ENCODE data around the gene CHD5. TPM values are rescaled to one million over a fixed set of nuclear protein-coding genes. Genes with fewer than 3 reads are reported as not detected.
A peak's percentile ranks its signal among the peaks of the same experiment; 100 is the strongest.

The CHD5 gene
- total and polyA plus RNA-seq, 7 experiments from 2014 or later, result 0.14 to 2.8 (median 0.37) TPM; not detected in 2

GRCh38 chr1:6125366-6125765 lies 54.8 kb downstream of the CHD5 start:
- no peak overlapping the region for H3K27ac Mint-ChIP-seq
- peaks cover 0 to 8% (median 0%) of the 10 kb centered on the region in 7 donors for H3K4me1 Mint-ChIP-seq
- Histone ChIP-seq H3K27me3 (ENCODE audit: control insufficient read depth in 2 of 2, insufficient read depth in 2 of 2, low read length in 2 of 2) (no peaks in the 10 kb centered on the region), H3K4me1 (ENCODE audit: control insufficient read depth in 2 of 2, insufficient read depth in 2 of 2, low read length in 2 of 2) (peaks cover 0 to 3% of the 10 kb centered on the region in 2 donors), H3K27ac (ENCODE audit: low read depth, low read length) (no peak overlapping the region), H3K9me3 (ENCODE audit: control insufficient read depth in 2 of 3, low read length in 3 of 3) (no peaks in the 10 kb centered on the region), H3K4me3 (ENCODE audit: low read length) (no peak overlapping the region), H3K36me3 (ENCODE audit: control insufficient read depth in 2 of 3, insufficient read depth in 3 of 3, low read length in 3 of 3) (no peaks in the 10 kb centered on the region)
- intact Hi-C loops (cut with micrococcal nuclease), result loop anchor here (5.0 to 10.0 kb wide), 3 partner anchors 109 to 1647 kb away; partner anchors contain the start of genes ACOT7 (in 1 of the 2), ICMT (in 1 of the 2) and VAMP3 (in 1 of the 2)
- DNase-seq, result no peak
- peaks cover 0 to 6% (median 0%) of the 10 kb centered on the region in 5 donors for H3K27me3 Mint-ChIP-seq
- ChIA-PET CTCF (no interaction called here), POLR2A (no interaction called here)
- H3K4me3 Mint-ChIP-seq, result no peak overlapping the region
- no peaks in the 10 kb centered on the region for H3K36me3 Mint-ChIP-seq
- peaks cover 0 to 2% (median 0%) of the 10 kb centered on the region in 11 donors for H3K9me3 Mint-ChIP-seq
- no peak for ATAC-seq

GRCh38 chr1:6124746-6125365 lies 55.3 kb downstream of the CHD5 start:
- Mint-ChIP-seq H3K27me3 (peaks cover 0 to 6% (median 0%) of the 10 kb centered on the region in 5 donors), H3K9me3 (peaks cover 0 to 2% (median 0%) of the 10 kb centered on the region in 11 donors), H3K4me3 (no peak overlapping the region), H3K36me3 (no peaks in the 10 kb centered on the region), H3K27ac (no peak overlapping the region), H3K4me1 (peaks cover 0 to 8% (median 0%) of the 10 kb centered on the region in 7 donors)
- H3K4me1 ChIP-seq (ENCODE audit: control insufficient read depth in 2 of 2, insufficient read depth in 2 of 2, low read length in 2 of 2), result peaks cover 0 to 3% of the 10 kb centered on the region in 2 donors
- no peaks in the 10 kb centered on the region for H3K36me3 ChIP-seq (ENCODE audit: control insufficient read depth in 2 of 3, insufficient read depth in 3 of 3, low read length in 3 of 3)
- ATAC-seq, result no peak
- POLR2A ChIA-PET, result no interaction called here
- H3K4me3 ChIP-seq (ENCODE audit: low read length), result no peak overlapping the region
- CTCF ChIA-PET, result no interaction called here
- DNase-seq, result no peak
- H3K27me3 ChIP-seq (ENCODE audit: control insufficient read depth in 2 of 2, insufficient read depth in 2 of 2, low read length in 2 of 2), result no peaks in the 10 kb centered on the region
- no peak overlapping the region for H3K27ac ChIP-seq (ENCODE audit: low read depth, low read length)
- intact Hi-C loops (cut with micrococcal nuclease), result loop anchor here (5.0 to 10.0 kb wide), 3 partner anchors 110 to 1647 kb away; partner anchors contain the start of genes ACOT7 (in 1 of the 2), ICMT (in 1 of the 2) and VAMP3 (in 1 of the 2)
- H3K9me3 ChIP-seq (ENCODE audit: control insufficient read depth in 2 of 3, low read length in 3 of 3), result no peaks in the 10 kb centered on the region

- H3K27me3 ChIP-seq (ENCODE audit: control insufficient read depth in 2 of 2, insufficient read depth in 2 of 2, low read length in 2 of 2), result no peaks in the 10 kb centered on the region
- Mint-ChIP-seq H3K4me3 (no peak overlapping the region), H3K9me3 (peaks cover 0 to 2% (median 0%) of the 10 kb centered on the region in 11 donors), H3K27me3 (peaks cover 0 to 6% (median 0%) of the 10 kb centered on the region in 5 donors), H3K4me1 (peaks cover 0 to 8% (median 0%) of the 10 kb centered on the region in 7 donors), H3K27ac (no peak overlapping the region), H3K36me3 (no peaks in the 10 kb centered on the region)
- intact Hi-C loops (cut with micrococcal nuclease), result loop anchor here in 1 of 2 donors (10.0 kb wide), 1 partner anchor 110 kb away; the partner anchor contains the start of gene ICMT
- no peaks in the 10 kb centered on the region for H3K36me3 ChIP-seq (ENCODE audit: control insufficient read depth in 2 of 3, insufficient read depth in 3 of 3, low read length in 3 of 3)
- no peak overlapping the region for H3K4me3 ChIP-seq (ENCODE audit: low read length)
- H3K4me1 ChIP-seq (ENCODE audit: control insufficient read depth in 2 of 2, insufficient read depth in 2 of 2, low read length in 2 of 2), result peaks cover 0 to 3% of the 10 kb centered on the region in 2 donors
- POLR2A ChIA-PET, result no interaction called here
- ATAC-seq, result no peak
- no peak for DNase-seq
- H3K27ac ChIP-seq (ENCODE audit: low read depth, low read length), result no peak overlapping the region
- no peaks in the 10 kb centered on the region for H3K9me3 ChIP-seq (ENCODE audit: control insufficient read depth in 2 of 3, low read length in 3 of 3)
- CTCF ChIA-PET, result no interaction called here
These were observed 55.8 kb downstream of the CHD5 start for GRCh38 chr1:6124341-6124740.

- Histone ChIP-seq H3K27ac (ENCODE audit: low read depth, low read length) (no peak overlapping the region), H3K9me3 (ENCODE audit: control insufficient read depth in 2 of 3, low read length in 3 of 3) (no peaks in the 10 kb centered on the region), H3K27me3 (ENCODE audit: control insufficient read depth in 2 of 2, insufficient read depth in 2 of 2, low read length in 2 of 2) (no peaks in the 10 kb centered on the region), H3K36me3 (ENCODE audit: control insufficient read depth in 2 of 3, insufficient read depth in 3 of 3, low read length in 3 of 3) (no peaks in the 10 kb centered on the region), H3K4me3 (ENCODE audit: low read length) (no peak overlapping the region), H3K4me1 (ENCODE audit: control insufficient read depth in 2 of 2, insufficient read depth in 2 of 2, low read length in 2 of 2) (peaks cover 0 to 3% of the 10 kb centered on the region in 2 donors)
- Mint-ChIP-seq H3K9me3 (no peaks in the 10 kb centered on the region), H3K27me3 (peaks cover 0 to 6% (median 0%) of the 10 kb centered on the region in 5 donors), H3K36me3 (no peaks in the 10 kb centered on the region), H3K4me3 (no peak overlapping the region), H3K27ac (no peak overlapping the region), H3K4me1 (peaks cover 0 to 8% (median 0%) of the 10 kb centered on the region in 7 donors)
- ATAC-seq (no peak), DNase-seq (no peak)
- intact Hi-C loops (cut with micrococcal nuclease), result loop anchor here in 1 of 2 donors (10.0 kb wide), 1 partner anchor 111 kb away; the partner anchor contains the start of gene ICMT
- ChIA-PET POLR2A (no interaction called here), CTCF (no interaction called here)
These were observed 56.3 kb downstream of the CHD5 start for GRCh38 chr1:6123816-6124215.

- intact Hi-C loops (cut with micrococcal nuclease), result loop anchor here in 1 of 2 donors (10.0 kb wide), 1 partner anchor 112 kb away; the partner anchor contains the start of gene ICMT
- no peak for ATAC-seq
- Mint-ChIP-seq H3K27me3 (peaks cover 0 to 6% (median 2%) of the 10 kb centered on the region in 5 donors), H3K4me1 (peaks cover 0 to 8% (median 0%) of the 10 kb centered on the region in 7 donors), H3K27ac (no peak overlapping the region), H3K9me3 (peaks cover 0 to 2% (median 0%) of the 10 kb centered on the region in 11 donors), H3K36me3 (peaks cover 0 to 4% (median 0%) of the 10 kb centered on the region in 5 donors), H3K4me3 (peak overlapping the region in 1 of 10 donors; percentile 29)
- ChIA-PET CTCF (no interaction called here), POLR2A (no interaction called here)
- H3K4me1 ChIP-seq (ENCODE audit: control insufficient read depth in 2 of 2, insufficient read depth in 2 of 2, low read length in 2 of 2), result peaks cover 0 to 2% of the 10 kb centered on the region in 2 donors
- H3K27me3 ChIP-seq (ENCODE audit: control insufficient read depth in 2 of 2, insufficient read depth in 2 of 2, low read length in 2 of 2), result no peaks in the 10 kb centered on the region
- no peaks in the 10 kb centered on the region for H3K36me3 ChIP-seq (ENCODE audit: control insufficient read depth in 2 of 3, insufficient read depth in 3 of 3, low read length in 3 of 3)
- no peak overlapping the region for H3K27ac ChIP-seq (ENCODE audit: low read depth, low read length)
- no peak overlapping the region for H3K4me3 ChIP-seq (ENCODE audit: low read length)
- no peak for DNase-seq
- no peaks in the 10 kb centered on the region for H3K9me3 ChIP-seq (ENCODE audit: control insufficient read depth in 2 of 3, low read length in 3 of 3)
These were observed 57.0 kb downstream of the CHD5 start for GRCh38 chr1:6123083-6123482.

GRCh38 chr1:6121651-6122370 lies 58.3 kb downstream of the CHD5 start:
- DNase-seq (no peak), ATAC-seq (no peak)
- Histone ChIP-seq H3K4me1 (ENCODE audit: control insufficient read depth in 2 of 2, insufficient read depth in 2 of 2, low read length in 2 of 2) (no peaks in the 10 kb centered on the region), H3K9me3 (ENCODE audit: control insufficient read depth in 2 of 3, low read length in 3 of 3) (no peaks in the 10 kb centered on the region), H3K4me3 (ENCODE audit: low read length) (no peak overlapping the region), H3K36me3 (ENCODE audit: control insufficient read depth in 2 of 3, insufficient read depth in 3 of 3, low read length in 3 of 3) (no peaks in the 10 kb centered on the region), H3K27me3 (ENCODE audit: control insufficient read depth in 2 of 2, insufficient read depth in 2 of 2, low read length in 2 of 2) (no peaks in the 10 kb centered on the region), H3K27ac (ENCODE audit: low read depth, low read length) (no peak overlapping the region)
- CTCF ChIA-PET, result no interaction called here
- intact Hi-C loops (cut with micrococcal nuclease), result loop anchor here in 1 of 2 donors (10.0 kb wide), 1 partner anchor 113 kb away; the partner anchor contains the start of gene ICMT
- peak overlapping the region in 1 of 9 donors; percentile 41 for H3K27ac Mint-ChIP-seq
- peaks cover 0 to 4% (median 0%) of the 10 kb centered on the region in 5 donors for H3K36me3 Mint-ChIP-seq
- H3K4me1 Mint-ChIP-seq, result peaks cover 0 to 3% (median 2%) of the 10 kb centered on the region in 7 donors
- H3K27me3 Mint-ChIP-seq, result peaks cover 0 to 10% (median 3%) of the 10 kb centered on the region in 5 donors
- POLR2A ChIA-PET, result no interaction called here
- H3K4me3 Mint-ChIP-seq, result no peak overlapping the region
- H3K9me3 Mint-ChIP-seq, result peaks cover 0 to 12% (median 4%) of the 10 kb centered on the region in 11 donors
